OCI-LY7 (cell line): ENCODE results near the gene PALLD. TPM values are rescaled to one million over a fixed set of nuclear protein-coding genes. Genes with fewer than 3 reads are reported as not detected.

Experiments used
- BruUV-seq: library from RNA; stranded (reverse); fragments of 400-500 nt; replicated peaks from 2 replicates; lab custom pipeline; 2021; lab: Mats Ljungman, UMichigan
- CTCF ChIA-PET: fragments of 300-600 bp; sonication (Branson Sonifier 250); formaldehyde crosslinking; loops from one replicate; lab custom pipeline; 2022; ENCODE audit warnings: antibody characterized with exemption; ENCODE audit not compliant: unreplicated experiment; lab: Charles Lee
- POLR2A ChIA-PET: fragments of 300-600 bp; sonication (Branson Sonifier 250); formaldehyde crosslinking; loops from one replicate; lab custom pipeline; 2022; ENCODE audit warnings: antibody characterized with exemption; lab: Charles Lee
- DNase-seq: peaks from one replicate; pipeline ENCODE4 v3.0.0-alpha.2; 2015; ENCODE audit warnings: low spot score
- H2AFZ ChIP-seq: fragments of 200-600 bp; sonication (generic), shearing (Covaris generic); 2 replicates; pipeline ENCODE4 v1.6.1; 2014; ENCODE audit warnings: mild to moderate bottlenecking, antibody characterized with exemption, low read length, moderate library complexity
- H3K27ac ChIP-seq: fragments of 200-600 bp; sonication (generic); 2 replicates; pipeline ENCODE4 v1.5.1; 2014; ENCODE audit warnings: mixed run types, low read depth, mild to moderate bottlenecking, moderate library complexity, low read length, inconsistent platforms; ENCODE audit not compliant: poor library complexity, severe bottlenecking
- H3K36me3 ChIP-seq: fragments of 200-600 bp; sonication (generic); 2 replicates; pipeline ENCODE4 v1.6.1; 2014; ENCODE audit warnings: mild to moderate bottlenecking, antibody characterized with exemption, low read length, moderate library complexity, mixed read lengths; ENCODE audit not compliant: insufficient read depth
- H3K4me1 ChIP-seq: fragments of 200-600 bp; sonication (generic); 2 replicates; pipeline ENCODE4 v1.5.1; 2014; ENCODE audit warnings: mild to moderate bottlenecking, low read length; ENCODE audit not compliant: insufficient read depth, poor library complexity, severe bottlenecking
- H3K4me2 ChIP-seq: fragments of 200-600 bp; sonication (generic); 2 replicates; pipeline ENCODE4 v1.6.1; 2014; ENCODE audit warnings: mild to moderate bottlenecking, low read length
- H3K4me3 ChIP-seq: fragments of 200-600 bp; sonication (generic); 2 replicates; pipeline ENCODE4 v1.5.1; 2014; ENCODE audit warnings: mild to moderate bottlenecking, low read depth, low read length; ENCODE audit not compliant: poor library complexity, severe bottlenecking
- H3K79me2 ChIP-seq: fragments of 200-600 bp; sonication (generic); 2 replicates; pipeline ENCODE4 v1.6.1; 2016; ENCODE audit warnings: low read depth, mild to moderate bottlenecking, low read length, moderate library complexity, mixed read lengths; ENCODE audit not compliant: insufficient read depth
- H3K9me2 ChIP-seq: fragments of 200-600 bp; sonication (generic); 2 replicates; pipeline ENCODE4 v1.6.1; 2016; ENCODE audit warnings: mild to moderate bottlenecking, low read length, mixed read lengths; ENCODE audit not compliant: insufficient read depth
- H3K9me3 ChIP-seq: fragments of 200-600 bp; sonication (generic); 2 replicates; pipeline ENCODE4 v1.6.1; 2014; ENCODE audit warnings: mild to moderate bottlenecking, mixed run types, low read length, mixed read lengths
- H4K20me1 ChIP-seq: fragments of 200-600 bp; sonication (generic); 2 replicates; pipeline ENCODE4 v1.6.1; 2014; ENCODE audit warnings: mild to moderate bottlenecking, antibody characterized with exemption, low read length, moderate library complexity, mixed read lengths; ENCODE audit not compliant: insufficient read depth
- CTCF ChIP-seq: fragments of 200-600 bp; sonication (generic); conservative IDR thresholded peaks from 2 replicates; pipeline ENCODE4 v1.5.1; 2014; ENCODE audit warnings: mild to moderate bottlenecking, antibody characterized with exemption, low read length, moderate library complexity, mixed read lengths
- EZH2phosphoT487 ChIP-seq: fragments of 200-600 bp; sonication (generic); IDR thresholded peaks from 2 replicates; pipeline ENCODE4 v1.6.1; 2018; ENCODE audit warnings: low read depth, borderline replicate concordance, mild to moderate bottlenecking, mixed run types, antibody characterized with exemption, low read length, moderate library complexity, mixed read lengths
- intact Hi-C: fragments of 100-400 bp; cut with micrococcal nuclease; formaldehyde crosslinking; loops from one replicate; pipeline ENCODE4 v1.10.0; 2022; ENCODE audit not compliant: unreplicated experiment
- total RNA-seq, 2 experiments: library from RNA; depleted of rRNA in 1 of 2; stranded (reverse); fragments of >200 nt in 1 of 2; shearing (Covaris generic) in 1 of 2; gene quantifications; 2 replicates each; pipeline ENCODE4 v1.2.3, GENCODE V29; 2014 to 2022

Gene PALLD
- total RNA-seq, 2 experiments from 2014 or later, result 0.73 to 2.8 TPM

DNA sequence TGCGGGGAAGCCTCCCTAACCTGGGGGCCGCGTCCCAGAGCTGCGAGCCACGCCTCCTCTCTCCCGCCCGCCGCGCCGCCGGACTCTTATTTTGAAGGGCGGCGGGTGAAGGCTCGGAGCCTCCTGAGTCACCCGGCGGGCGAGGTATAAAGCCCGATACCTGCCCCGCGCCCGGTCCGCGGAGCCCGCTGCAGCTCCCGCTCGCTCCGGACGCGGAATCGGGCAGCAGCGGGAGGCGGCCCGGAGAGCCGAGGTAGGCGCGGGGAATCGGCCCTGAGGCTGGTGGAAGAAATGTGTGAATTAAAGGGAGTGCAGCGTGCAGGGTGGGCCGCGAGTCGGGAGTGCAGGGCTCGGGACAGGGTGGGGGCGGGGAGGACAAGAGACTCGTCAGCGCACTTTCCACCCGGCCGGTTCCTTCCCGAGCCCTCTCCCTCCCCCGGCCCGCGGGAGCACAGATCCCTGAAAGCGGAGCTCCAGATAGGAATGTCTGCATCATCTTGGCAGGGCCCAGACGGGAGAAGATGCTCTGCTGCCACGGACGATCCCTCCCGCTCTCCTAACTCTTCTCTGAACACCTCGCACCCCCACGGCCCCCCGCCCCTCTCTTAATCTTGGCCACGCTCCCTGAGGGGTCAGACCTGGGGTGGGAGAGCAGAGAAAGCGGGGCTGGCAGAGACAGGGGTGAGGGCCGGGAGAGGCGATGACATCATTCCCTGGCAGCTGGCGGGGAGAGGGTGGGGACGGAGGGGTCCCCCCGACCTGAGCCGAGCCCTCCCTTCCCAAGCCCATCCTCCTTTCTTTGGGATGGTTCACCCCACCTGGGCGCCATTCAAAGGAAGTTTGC is 335.3 kb downstream of the PALLD start:
- no TSS peak for BruUV-seq
- ChIA-PET POLR2A (interaction anchor here (1.5 kb wide), 1 partner anchor 9 kb away, joined by 5 read pairs; no protein-coding TSS in a partner anchor), CTCF (no interaction called here)
- Histone ChIP-seq H2AFZ (peak overlapping the region; percentile 69), H3K27ac (no peak overlapping the region), H3K9me2 (no peaks in the 10 kb centered on the region), H3K4me1 (no peaks in the 10 kb centered on the region), H4K20me1 (no peaks in the 10 kb centered on the region), H3K36me3 (no peaks in the 10 kb centered on the region), H3K4me2 (peak overlapping the region; percentile 90), H3K79me2 (no peaks in the 10 kb centered on the region), H3K9me3 (no peaks in the 10 kb centered on the region), H3K4me3 (peak overlapping the region; percentile 68)
- intact Hi-C loops, result no loop called here
- TF ChIP-seq CTCF (no peak), EZH2phosphoT487 (no peak)
- peak; percentile 68 for DNase-seq

GRCh38 chr4:168832763-168833575 is 336.1 kb downstream of the PALLD start:
- peak overlapping the region; percentile 90 for H3K4me2 ChIP-seq
- BruUV-seq, result no TSS peak
- no peak for DNase-seq
- H3K4me1 ChIP-seq, result no peaks in the 10 kb centered on the region
- ChIA-PET POLR2A (interaction anchor here (1.0 to 1.5 kb wide), 3 partner anchors 11 to 16 kb away, joined by 3 to 8 read pairs (median 5); no protein-coding TSS in a partner anchor), CTCF (no interaction called here)
- no peaks in the 10 kb centered on the region for H3K9me2 ChIP-seq
- TF ChIP-seq EZH2phosphoT487 (no peak), CTCF (no peak)
- H4K20me1 ChIP-seq, result no peaks in the 10 kb centered on the region
- no peaks in the 10 kb centered on the region for H3K36me3 ChIP-seq
- H2AFZ ChIP-seq, result peak overlapping the region; percentile 69; the same call in 1 of the 2 replicates
- peak overlapping the region; percentile 68 for H3K4me3 ChIP-seq
- H3K27ac ChIP-seq, result no peak overlapping the region
- H3K79me2 ChIP-seq, result no peaks in the 10 kb centered on the region
- H3K9me3 ChIP-seq, result no peaks in the 10 kb centered on the region
- intact Hi-C loops, result no loop called here
